Neuronal stem cell (in vitro differentiated cells): Measurements from ENCODE around the gene SPP2.

Source experiments
- DNase-seq: peaks from one replicate; pipeline ENCODE4 v3.0.0-alpha.2; 2013; ENCODE audit warnings: low spot score
- H2AFZ ChIP-seq: one replicate; pipeline ENCODE4 v1.6.1; 2013; ENCODE audit warnings: mild to moderate bottlenecking, low read length, inconsistent platforms
- H2AK5ac ChIP-seq: 2 replicates; pipeline ENCODE4 v1.6.1; 2013; ENCODE audit warnings: low read depth, mild to moderate bottlenecking, inconsistent platforms, low read length, moderate library complexity, mixed read lengths
- H2BK120ac ChIP-seq: 2 replicates; pipeline ENCODE4 v1.6.1; 2013; ENCODE audit warnings: low read depth, mild to moderate bottlenecking, inconsistent platforms, low read length, moderate library complexity, mixed read lengths
- H2BK12ac ChIP-seq: one replicate; pipeline ENCODE4 v1.6.1; 2013; ENCODE audit warnings: low read length, inconsistent platforms
- H2BK15ac ChIP-seq: 2 replicates; pipeline ENCODE4 v1.6.1; 2013; ENCODE audit warnings: mild to moderate bottlenecking, low read length, inconsistent platforms, mixed read lengths
- H2BK5ac ChIP-seq: one replicate; pipeline ENCODE4 v1.6.1; 2013; ENCODE audit warnings: inconsistent platforms, mild to moderate bottlenecking, low read length, moderate library complexity
- H3K14ac ChIP-seq: one replicate; pipeline ENCODE4 v1.6.1; 2013; ENCODE audit warnings: low read length, inconsistent platforms
- H3K18ac ChIP-seq: 2 replicates; pipeline ENCODE4 v1.6.1; 2013; ENCODE audit warnings: low read length, inconsistent platforms
- H3K23ac ChIP-seq: 2 replicates; pipeline ENCODE4 v1.6.1; 2013; ENCODE audit warnings: low read depth, mild to moderate bottlenecking, mixed read lengths, low read length, inconsistent platforms; ENCODE audit not compliant: poor library complexity
- H3K27ac ChIP-seq: replicated peaks from 3 replicates; pipeline ENCODE4 v1.5.1; 2013; ENCODE audit warnings: low read length, inconsistent platforms
- H3K27me3 ChIP-seq, 3 experiments: 2 replicates each; pipeline ENCODE4 v1.6.1; 2013; ENCODE audit warnings: low read length in 3 of 3, mild to moderate bottlenecking in 2 of 3, inconsistent platforms in 1 of 3, low read depth in 1 of 3, mixed read lengths in 1 of 3, moderate library complexity in 1 of 3; ENCODE audit not compliant: control insufficient read depth in 3 of 3, insufficient read depth in 3 of 3
- H3K36me3 ChIP-seq, 2 donors: replicated peaks in 1 of 2; 2 replicates each; pipeline ENCODE4 v1.6.1; 2013; ENCODE audit warnings: low read length in 2 of 2; ENCODE audit not compliant: control insufficient read depth in 2 of 2, insufficient read depth in 2 of 2
- H3K4ac ChIP-seq: 2 replicates; pipeline ENCODE4 v1.6.1; 2013; ENCODE audit warnings: inconsistent platforms, mild to moderate bottlenecking, low read length, moderate library complexity
- H3K4me1 ChIP-seq, 2 donors: 1 replicate in 1 of 2; 2 replicates in 1 of 2; pipeline ENCODE4 v1.6.1; 2013; ENCODE audit warnings: low read length in 2 of 2, low read depth in 1 of 2; ENCODE audit not compliant: control insufficient read depth in 2 of 2, insufficient read depth in 1 of 2
- H3K4me2 ChIP-seq: one replicate; pipeline ENCODE4 v1.6.1; 2013; ENCODE audit warnings: mild to moderate bottlenecking, low read length, inconsistent platforms; ENCODE audit not compliant: insufficient read depth, poor library complexity, severe bottlenecking
- H3K4me3 ChIP-seq, 2 donors: 2 replicates each; pipeline ENCODE4 v1.5.1; 2013; ENCODE audit warnings: low read length in 2 of 2, mild to moderate bottlenecking in 2 of 2, inconsistent platforms in 1 of 2, moderate library complexity in 1 of 2
- H3K79me1 ChIP-seq: one replicate; pipeline ENCODE4 v1.6.1; 2013; ENCODE audit warnings: low read depth, mild to moderate bottlenecking, inconsistent platforms, low read length, moderate library complexity
- H3K9ac ChIP-seq: one replicate; pipeline ENCODE4 v1.6.1; 2013; ENCODE audit warnings: mild to moderate bottlenecking, low read depth, low read length, inconsistent platforms; ENCODE audit not compliant: poor library complexity
- H3K9me3 ChIP-seq, 2 donors: replicated peaks in 1 of 2; 2 replicates each; pipeline versions ENCODE3 to v1.6.1; 2013; ENCODE audit warnings: low read length in 2 of 2, mild to moderate bottlenecking in 2 of 2, inconsistent platforms in 1 of 2, low read depth in 1 of 2, mixed read lengths in 1 of 2, moderate library complexity in 1 of 2; ENCODE audit not compliant: control insufficient read depth in 2 of 2, insufficient read depth in 1 of 2
- H4K8ac ChIP-seq: one replicate; pipeline ENCODE4 v1.6.1; 2013; ENCODE audit warnings: low read depth, mild to moderate bottlenecking, inconsistent platforms, low read length, moderate library complexity
- H4K91ac ChIP-seq: one replicate; pipeline ENCODE4 v1.6.1; 2013; ENCODE audit warnings: low read length, low read depth, mild to moderate bottlenecking, inconsistent platforms; ENCODE audit not compliant: poor library complexity
- WGBS, 2 donors: extraction: QIAGEN DNeasy Blood & Tissue Kit; methylation state at CpG; one replicate each; pipeline ENCODE4 v1.1.7; 2013; ENCODE audit warnings: missing lambda C conversion rate in 2 of 2, mixed read lengths in 1 of 2; ENCODE audit not compliant: insufficient read length in 2 of 2, insufficient replicate concordance in 1 of 2; ENCODE audit errors: extremely low coverage in 2 of 2; 5-methylcytosine and 5-hydroxymethylcytosine counted together

The SPP2 gene

GRCh38 chr2:234060236-234060635 is 9.7 kb downstream of the SPP2 start:
- Histone ChIP-seq H3K4me3 (no peak overlapping the region), H2BK5ac (no peak overlapping the region), H2BK120ac (no peak overlapping the region), H2BK12ac (no peak overlapping the region), H3K79me1 (no peaks in the 10 kb centered on the region), H3K23ac (no peak overlapping the region), H3K9me3 (no peaks in the 10 kb centered on the region), H3K4me2 (no peak overlapping the region), H4K91ac (no peak overlapping the region), H3K27ac (no peak overlapping the region), H3K27me3 (no peaks in the 10 kb centered on the region), H3K14ac (no peak overlapping the region), H3K36me3 (no peaks in the 10 kb centered on the region), H3K4ac (no peak overlapping the region), H3K18ac (no peak overlapping the region), H2AFZ (no peak overlapping the region), H3K4me1 (no peaks in the 10 kb centered on the region), H2BK15ac (no peak overlapping the region), H3K9ac (no peak overlapping the region), H4K8ac (no peak overlapping the region), H2AK5ac (no peak overlapping the region)
- no CpG with 5 or more reads among the region's 8 CpGs for WGBS, 2 donors
- no peak for DNase-seq

GRCh38 chr2:234061624-234062257 is 11.2 kb downstream of the SPP2 start:
- H3K4ac ChIP-seq = no peak overlapping the region
- no peaks in the 10 kb centered on the region for H3K4me1 ChIP-seq
- H2BK15ac ChIP-seq = no peak overlapping the region
- H3K4me2 ChIP-seq = no peak overlapping the region
- H3K4me3 ChIP-seq = no peak overlapping the region
- H2BK120ac ChIP-seq = no peak overlapping the region
- H3K23ac ChIP-seq = no peak overlapping the region
- no peak overlapping the region for H4K8ac ChIP-seq
- WGBS, 2 donors = no CpG with 5 or more reads among the region's 6 CpGs
- H3K9ac ChIP-seq = no peak overlapping the region
- no peaks in the 10 kb centered on the region for H3K9me3 ChIP-seq
- no peak overlapping the region for H4K91ac ChIP-seq
- no peak overlapping the region for H2AFZ ChIP-seq
- no peaks in the 10 kb centered on the region for H3K36me3 ChIP-seq
- H3K27me3 ChIP-seq = no peaks in the 10 kb centered on the region
- DNase-seq = no peak
- no peak overlapping the region for H2AK5ac ChIP-seq
- no peak overlapping the region for H2BK12ac ChIP-seq
- no peak overlapping the region for H3K27ac ChIP-seq
- H2BK5ac ChIP-seq = no peak overlapping the region
- H3K18ac ChIP-seq = no peak overlapping the region
- no peak overlapping the region for H3K14ac ChIP-seq
- H3K79me1 ChIP-seq = no peaks in the 10 kb centered on the region

GRCh38 chr2:234066587-234066986 is 16.1 kb downstream of the SPP2 start:
- Histone ChIP-seq H2AFZ (no peak overlapping the region), H3K36me3 (no peaks in the 10 kb centered on the region), H4K91ac (no peak overlapping the region), H3K9ac (no peak overlapping the region), H2BK15ac (no peak overlapping the region), H2AK5ac (no peak overlapping the region), H3K4me1 (no peaks in the 10 kb centered on the region), H3K4ac (no peak overlapping the region), H4K8ac (no peak overlapping the region), H3K14ac (no peak overlapping the region), H3K23ac (no peak overlapping the region), H3K27ac (no peak overlapping the region), H3K27me3 (no peaks in the 10 kb centered on the region), H3K4me3 (no peak overlapping the region), H2BK5ac (no peak overlapping the region), H3K9me3 (no peaks in the 10 kb centered on the region), H3K18ac (no peak overlapping the region), H2BK120ac (no peak overlapping the region), H2BK12ac (no peak overlapping the region), H3K79me1 (no peaks in the 10 kb centered on the region), H3K4me2 (no peak overlapping the region)
- WGBS, 2 donors = no CpG with 5 or more reads among the region's 2 CpGs
- DNase-seq = no peak

GRCh38 chr2:234071664-234072063 is 21.2 kb downstream of the SPP2 start:
- Histone ChIP-seq H2BK15ac (no peak overlapping the region), H3K9me3 (no peaks in the 10 kb centered on the region), H2BK120ac (no peak overlapping the region), H2AFZ (no peak overlapping the region), H3K23ac (peak overlapping the region; percentile 32), H4K8ac (no peak overlapping the region), H4K91ac (no peak overlapping the region), H3K4me2 (no peak overlapping the region), H2BK12ac (no peak overlapping the region), H3K27me3 (no peaks in the 10 kb centered on the region), H3K9ac (no peak overlapping the region), H3K4me1 (no peaks in the 10 kb centered on the region), H3K36me3 (no peaks in the 10 kb centered on the region), H3K27ac (no peak overlapping the region), H3K79me1 (no peaks in the 10 kb centered on the region), H3K4ac (no peak overlapping the region), H3K14ac (no peak overlapping the region), H2BK5ac (no peak overlapping the region), H3K4me3 (no peak overlapping the region), H2AK5ac (no peak overlapping the region), H3K18ac (peak overlapping the region; percentile 30)
- WGBS, 2 donors = no CpG with 5 or more reads among the region's 3 CpGs
- DNase-seq = no peak
